HepG2 (cell line): Measurements from ENCODE around the gene DPAGT1. TPM values are rescaled to one million over a fixed set of nuclear protein-coding genes. Genes with fewer than 3 reads are reported as not detected.
A peak's percentile ranks its signal among the peaks of the same experiment; 100 is the strongest.

ENCODE experiments used
- AGO2 ChIP-seq: fragments of 200-400 bp; formaldehyde crosslinking; optimal IDR thresholded peaks from 2 replicates; pipeline ENCODE3; 2017; ENCODE audit warnings: mild to moderate bottlenecking, low read depth, low read length, moderate library complexity
- HBP1 ChIP-seq: IDR thresholded peaks from 2 replicates; pipeline ENCODE4 v1.6.1; 2016; ENCODE audit warnings: low read depth, control low read depth
- HNRNPL ChIP-seq: fragments of 200-400 bp; formaldehyde crosslinking; IDR thresholded peaks from 2 replicates; pipeline ENCODE4 v1.6.1; 2017; ENCODE audit warnings: mild to moderate bottlenecking, low read depth, low read length
- HNRNPUL1 ChIP-seq: fragments of 200-400 bp; formaldehyde crosslinking; IDR thresholded peaks from 2 replicates; pipeline ENCODE4 v1.6.1; 2017; ENCODE audit warnings: low read depth, mild to moderate bottlenecking, low read length, moderate library complexity
- KAT2B ChIP-seq: fragments of 150-350 bp; IDR thresholded peaks from 2 replicates; pipeline ENCODE4 v1.6.1; 2014; ENCODE audit warnings: low read depth, low read length, borderline replicate concordance
- KDM2A ChIP-seq: sonication (generic); formaldehyde crosslinking; IDR thresholded peaks from 2 replicates; pipeline ENCODE4 v1.4.0; 2020; ENCODE audit warnings: low read depth, missing genetic modification reagents, borderline replicate concordance
- MLLT10 ChIP-seq: sonication (generic); formaldehyde crosslinking; IDR thresholded peaks from 2 replicates; pipeline ENCODE4 v1.4.0; 2020; ENCODE audit warnings: missing genetic modification reagents
- NR1H2 ChIP-seq: sonication (generic); formaldehyde crosslinking; IDR thresholded peaks from 2 replicates; pipeline ENCODE4 v1.8.1; 2022; ENCODE audit warnings: low read depth, missing genetic modification reagents, borderline replicate concordance
- SPEN ChIP-seq: sonication (generic); formaldehyde crosslinking; IDR thresholded peaks from 2 replicates; pipeline ENCODE4 v1.5.1; 2020; ENCODE audit warnings: low read depth, mild to moderate bottlenecking, missing genetic modification reagents
- SRF ChIP-seq: IDR thresholded peaks from 2 replicates; pipeline ENCODE4 v1.6.1; 2011; ENCODE audit warnings: mild to moderate bottlenecking, low read depth, low read length, moderate library complexity
- ZFP91 ChIP-seq: sonication (generic); formaldehyde crosslinking; IDR thresholded peaks from 2 replicates; pipeline ENCODE4 v1.9.0; 2022; ENCODE audit warnings: missing genetic modification reagents, mild to moderate bottlenecking, borderline replicate concordance
- ZNF20 ChIP-seq: sonication (generic); formaldehyde crosslinking; IDR thresholded peaks from 2 replicates; pipeline ENCODE4 v1.4.0; 2020; ENCODE audit warnings: mild to moderate bottlenecking, moderate library complexity, missing genetic modification reagents
- ZNF768 ChIP-seq: sonication (generic); formaldehyde crosslinking; IDR thresholded peaks from 2 replicates; pipeline ENCODE4 v1.4.0; 2020; ENCODE audit warnings: missing genetic modification reagents
- ZNF776 ChIP-seq: sonication (generic); formaldehyde crosslinking; IDR thresholded peaks from 2 replicates; pipeline ENCODE4 v1.4.0; 2020; ENCODE audit warnings: mild to moderate bottlenecking, missing genetic modification reagents
- polyA plus RNA-seq, 8 experiments: library from polyadenylated mRNA; depleted of rRNA in 3 of 8; stranded (reverse) in 7 of 8; unstranded in 1 of 8; fragments of >200 nt; fragmentation: Illumina TruSeq in 4 of 8; extraction: Trizol in 4 of 8; gene quantifications; 2 replicates each; pipeline versions ENCODE4 v1.2.1 to v1.2.3, GENCODE V29; 2011 to 2016; ENCODE audit warnings: low read depth in 4 of 8, missing spikeins in 1 of 8, mixed read lengths in 1 of 8; ENCODE audit not compliant: insufficient read depth in 1 of 8
- total RNA-seq, 5 experiments: library from RNA; depleted of rRNA; stranded (reverse); fragments of >200 nt; fragmentation: Illumina TruSeq; extraction: Trizol; gene quantifications; 2 replicates each; pipeline ENCODE4 v1.2.3, GENCODE V29; 2016; ENCODE audit warnings: low read depth in 1 of 5
- TF ChIP-seq, protein P1 (sequence below), 2 experiments: sonication (generic) in 1 of 2; formaldehyde crosslinking in 1 of 2; IDR thresholded peaks; 2 replicates each; pipeline versions ENCODE4 v1.6.1 to v1.9.0; 2014 to 2022; ENCODE audit warnings: antibody characterized with exemption in 1 of 2, borderline replicate concordance in 1 of 2, inconsistent platforms in 1 of 2, low read depth in 1 of 2, missing genetic modification reagents in 1 of 2
- TF ChIP-seq, protein P2 (sequence below): sonication (generic); formaldehyde crosslinking; IDR thresholded peaks from 2 replicates; pipeline ENCODE4 v1.5.1; 2020; ENCODE audit warnings: mild to moderate bottlenecking, missing genetic modification reagents

DPAGT1 gene
- total and polyA plus RNA-seq, 2 of the 13 experiments (the other 11 are each of a cell fraction or from before 2014, with no cell fraction given), result 37.6 to 70.7 TPM

DNA sequence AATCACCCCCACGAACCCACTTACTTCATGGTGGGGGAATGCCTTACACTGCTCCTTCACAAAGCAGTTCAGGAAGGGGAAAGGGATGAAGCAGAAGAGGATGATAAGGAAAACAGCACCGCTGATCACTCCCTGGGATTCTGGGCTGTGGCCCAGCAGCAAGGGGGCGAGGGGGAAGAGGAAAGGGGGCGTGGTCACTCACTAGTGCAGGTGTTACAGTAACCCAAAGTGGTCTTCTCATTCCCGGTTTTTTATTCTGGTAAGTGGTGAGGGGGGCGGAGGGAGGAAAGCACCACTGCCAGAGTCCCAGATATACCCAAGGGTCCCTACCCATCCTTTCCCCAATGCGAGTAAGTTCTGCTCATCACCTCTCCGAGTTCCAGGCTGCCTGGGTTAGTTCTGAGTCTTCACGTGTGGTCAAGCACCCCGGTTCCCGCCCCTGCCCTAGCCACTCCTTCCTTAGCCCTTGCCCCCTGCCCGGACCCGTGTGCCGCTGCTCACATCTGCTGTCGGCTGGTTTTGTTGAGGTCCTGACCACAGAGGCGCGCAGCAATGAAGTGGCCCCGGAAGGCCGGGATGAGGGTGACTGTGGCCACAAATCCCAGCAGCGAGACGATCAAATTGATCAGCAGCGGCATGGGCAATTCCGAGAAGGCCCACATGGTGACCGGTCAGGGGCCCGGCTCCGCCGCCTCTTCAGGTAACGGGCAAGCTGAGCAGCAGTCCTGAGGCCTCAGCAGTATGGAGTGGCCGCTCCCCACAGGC is 477 bp downstream of the DPAGT1 start (continued):
- TF ChIP-seq ZNF20 (CRISPR knock-in tag), result no peak
- TF ChIP-seq KDM2A, result 0 out of 2 replicates have a peak, but pooled peaks have one; percentile 1
- TF ChIP-seq, protein P1, sequence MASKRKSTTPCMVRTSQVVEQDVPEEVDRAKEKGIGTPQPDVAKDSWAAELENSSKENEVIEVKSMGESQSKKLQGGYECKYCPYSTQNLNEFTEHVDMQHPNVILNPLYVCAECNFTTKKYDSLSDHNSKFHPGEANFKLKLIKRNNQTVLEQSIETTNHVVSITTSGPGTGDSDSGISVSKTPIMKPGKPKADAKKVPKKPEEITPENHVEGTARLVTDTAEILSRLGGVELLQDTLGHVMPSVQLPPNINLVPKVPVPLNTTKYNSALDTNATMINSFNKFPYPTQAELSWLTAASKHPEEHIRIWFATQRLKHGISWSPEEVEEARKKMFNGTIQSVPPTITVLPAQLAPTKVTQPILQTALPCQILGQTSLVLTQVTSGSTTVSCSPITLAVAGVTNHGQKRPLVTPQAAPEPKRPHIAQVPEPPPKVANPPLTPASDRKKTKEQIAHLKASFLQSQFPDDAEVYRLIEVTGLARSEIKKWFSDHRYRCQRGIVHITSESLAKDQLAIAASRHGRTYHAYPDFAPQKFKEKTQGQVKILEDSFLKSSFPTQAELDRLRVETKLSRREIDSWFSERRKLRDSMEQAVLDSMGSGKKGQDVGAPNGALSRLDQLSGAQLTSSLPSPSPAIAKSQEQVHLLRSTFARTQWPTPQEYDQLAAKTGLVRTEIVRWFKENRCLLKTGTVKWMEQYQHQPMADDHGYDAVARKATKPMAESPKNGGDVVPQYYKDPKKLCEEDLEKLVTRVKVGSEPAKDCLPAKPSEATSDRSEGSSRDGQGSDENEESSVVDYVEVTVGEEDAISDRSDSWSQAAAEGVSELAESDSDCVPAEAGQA (IDR thresholded peaks at IDR 0.05; ENCODE audit: low read depth), result no peak
- TF ChIP-seq, protein P1 (CRISPR knock-in tag; IDR thresholded peaks at IDR 0.05; ENCODE audit: borderline replicate concordance), result no peak
- TF ChIP-seq HNRNPUL1, result no peak
- TF ChIP-seq ZNF768 (CRISPR knock-in tag), result peak; percentile 46; the same call in 1 of the 2 replicates
- TF ChIP-seq ZFP91 (CRISPR knock-in tag), result no peak
- no peak for TF ChIP-seq NR1H2 (CRISPR knock-in tag)
- no peak for TF ChIP-seq SPEN (CRISPR knock-in tag)
- TF ChIP-seq ZNF776 (CRISPR knock-in tag), result no peak
- peak; percentile 40 for TF ChIP-seq AGO2
- TF ChIP-seq KAT2B, result no peak
- TF ChIP-seq, protein P2, sequence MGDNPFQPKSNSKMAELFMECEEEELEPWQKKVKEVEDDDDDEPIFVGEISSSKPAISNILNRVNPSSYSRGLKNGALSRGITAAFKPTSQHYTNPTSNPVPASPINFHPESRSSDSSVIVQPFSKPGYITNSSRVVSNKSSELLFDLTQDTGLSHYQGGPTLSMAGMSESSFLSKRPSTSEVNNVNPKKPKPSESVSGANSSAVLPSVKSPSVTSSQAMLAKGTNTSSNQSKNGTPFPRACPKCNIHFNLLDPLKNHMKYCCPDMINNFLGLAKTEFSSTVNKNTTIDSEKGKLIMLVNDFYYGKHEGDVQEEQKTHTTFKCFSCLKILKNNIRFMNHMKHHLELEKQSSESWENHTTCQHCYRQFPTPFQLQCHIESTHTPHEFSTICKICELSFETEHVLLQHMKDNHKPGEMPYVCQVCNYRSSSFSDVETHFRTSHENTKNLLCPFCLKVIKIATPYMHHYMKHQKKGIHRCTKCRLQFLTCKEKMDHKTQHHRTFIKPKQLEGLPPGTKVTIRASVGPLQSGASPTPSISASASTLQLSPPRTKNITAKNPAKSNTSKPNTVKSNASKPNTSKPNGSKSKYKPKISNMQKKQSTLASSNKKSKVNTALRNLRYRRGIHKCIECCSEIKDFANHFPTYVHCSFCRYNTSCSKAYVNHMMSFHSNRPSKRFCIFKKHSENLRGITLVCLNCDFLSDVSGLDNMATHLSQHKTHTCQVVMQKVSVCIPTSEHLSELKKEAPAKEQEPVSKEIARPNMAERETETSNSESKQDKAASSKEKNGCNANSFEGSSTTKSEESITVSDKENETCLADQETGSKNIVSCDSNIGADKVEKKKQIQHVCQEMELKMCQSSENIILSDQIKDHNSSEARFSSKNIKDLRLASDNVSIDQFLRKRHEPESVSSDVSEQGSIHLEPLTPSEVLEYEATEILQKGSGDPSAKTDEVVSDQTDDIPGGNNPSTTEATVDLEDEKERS, result no peak
- TF ChIP-seq HBP1 (CRISPR knock-in tag), result no peak; the same call in 1 of the 2 replicates
- TF ChIP-seq SRF, result no peak
- no peak for TF ChIP-seq HNRNPL
- no peak for TF ChIP-seq MLLT10 (CRISPR knock-in tag)
